H1 (cell line): Measurements from ENCODE around the gene GTF2A2.

ENCODE experiments used
- BRCA1 ChIP-seq: IDR thresholded peaks from 2 replicates; pipeline ENCODE4 v1.6.1; 2012; ENCODE audit warnings: low read depth, low read length, improper control_type of control experiment
- CREB1 ChIP-seq: IDR thresholded peaks from 2 replicates; pipeline ENCODE4 v1.6.1; 2012; ENCODE audit warnings: inconsistent platforms
- CTCF ChIP-seq, 3 experiments: IDR thresholded peaks; 1 replicate in 2 of 3; 2 replicates in 1 of 3; pipeline versions ENCODE4 v1.5.1 to v1.6.1; 2011; ENCODE audit warnings: low read length in 3 of 3, mild to moderate bottlenecking in 3 of 3, inconsistent platforms in 2 of 3, low read depth in 1 of 3, moderate library complexity in 1 of 3; ENCODE audit not compliant: insufficient read depth in 1 of 3; ENCODE audit errors: control extremely low read depth in 1 of 3
- EZH2 ChIP-seq: fragments of 200-600 bp; sonication (generic); IDR thresholded peaks from 2 replicates; pipeline ENCODE4 v1.7.1; 2012; ENCODE audit warnings: low read depth, mild to moderate bottlenecking, moderate library complexity, low read length, inconsistent platforms; ENCODE audit not compliant: severe bottlenecking
- KDM5A ChIP-seq: fragments of 200-600 bp; IDR thresholded peaks from 2 replicates; pipeline ENCODE4 v1.7.1; 2012; ENCODE audit warnings: mild to moderate bottlenecking, low read length, inconsistent platforms, mixed read lengths
- MAX ChIP-seq: IDR thresholded peaks from 2 replicates; pipeline ENCODE4 v1.6.1; 2012; ENCODE audit warnings: inconsistent platforms
- POLR2A ChIP-seq, 2 experiments: IDR thresholded peaks; 1 replicate in 1 of 2; 2 replicates in 1 of 2; pipeline ENCODE4 v1.6.1; 2011; ENCODE audit warnings: low read depth in 2 of 2, low read length in 2 of 2, mild to moderate bottlenecking in 2 of 2; ENCODE audit errors: control extremely low read depth in 1 of 2
- POLR2AphosphoS5 ChIP-seq: IDR thresholded peaks from 2 replicates; pipeline ENCODE4 v1.6.1; 2011; ENCODE audit warnings: low read depth, low read length
- RNF2 ChIP-seq: fragments of 200-900, 300-1000 bp; sonication (generic); IDR thresholded peaks from 2 replicates; pipeline ENCODE4 v1.7.1; 2016; ENCODE audit warnings: borderline replicate concordance, low read depth, mild to moderate bottlenecking, antibody characterized with exemption, low read length; ENCODE audit not compliant: poor library complexity, severe bottlenecking; ENCODE audit errors: missing control alignments
- TCF12 ChIP-seq: IDR thresholded peaks from 2 replicates; pipeline ENCODE4 v1.6.1; 2011; ENCODE audit warnings: low read depth, mild to moderate bottlenecking, low read length
- USF2 ChIP-seq: IDR thresholded peaks from 2 replicates; pipeline ENCODE4 v1.6.1; 2011; ENCODE audit warnings: low read length, improper control_type of control experiment

GRCh38 chr15:59668556-59668955, 11.2 kb upstream of the GTF2A2 start:
- TF ChIP-seq TCF12 (no peak), POLR2AphosphoS5 (no peak), BRCA1 (no peak), EZH2 (no peak), CTCF (IDR thresholded peaks at IDR 0.05; ENCODE audit: control extremely low read depth in 1 of 3, insufficient read depth in 1 of 3, low read depth in 1 of 3, low read length in 3 of 3) (no peak), RNF2 (no peak), USF2 (no peak), CREB1 (no peak), MAX (no peak), KDM5A (no peak), POLR2A (IDR thresholded peaks at IDR 0.05; ENCODE audit: control extremely low read depth in 1 of 2, low read depth in 2 of 2, low read length in 2 of 2) (no peak)
